Activated naive CD8-positive, alpha-beta T cell treated with anti-CD3 and anti-CD28 coated beads for 36 hours (primary cell): Measurements from ENCODE around the gene LIMK1. TPM values are rescaled to one million over a fixed set of nuclear protein-coding genes. Genes with fewer than 3 reads are reported as not detected.
"Not testable (repeated sequence)": the region's sequence is repeated elsewhere in the genome, so short reads cannot be mapped to it uniquely, and the experiment has no call there.

Experiments used
- DNase-seq: peaks from one replicate; pipeline ENCODE4 v3.0.0; 2021
- H3K27ac Mint-ChIP-seq: one replicate; pipeline ENCODE4 v1.8.0; 2022; ENCODE audit warnings: mild to moderate bottlenecking, moderate library complexity, mixed read lengths
- H3K27me3 Mint-ChIP-seq: one replicate; pipeline ENCODE4 v1.8.0; 2022; ENCODE audit warnings: mild to moderate bottlenecking, mixed read lengths
- H3K36me3 Mint-ChIP-seq: one replicate; pipeline ENCODE4 v1.8.0; 2021; ENCODE audit warnings: mild to moderate bottlenecking, mixed read lengths
- H3K4me1 Mint-ChIP-seq: one replicate; pipeline ENCODE4 v1.8.0; 2021; ENCODE audit warnings: mixed read lengths
- H3K4me3 Mint-ChIP-seq: one replicate; pipeline ENCODE4 v1.8.0; 2022; ENCODE audit warnings: mild to moderate bottlenecking, moderate library complexity, mixed read lengths
- H3K9me3 Mint-ChIP-seq: one replicate; pipeline ENCODE4 v1.8.0; 2022; ENCODE audit warnings: mixed read lengths
- total RNA-seq, 2 experiments: library from RNA; stranded (reverse); gene quantifications; one replicate each; pipeline ENCODE4 v1.2.3, GENCODE V29; 2021

The LIMK1 gene
- total RNA-seq, 2 experiments from 2014 or later = 16.9 to 19.5 TPM

DNA sequence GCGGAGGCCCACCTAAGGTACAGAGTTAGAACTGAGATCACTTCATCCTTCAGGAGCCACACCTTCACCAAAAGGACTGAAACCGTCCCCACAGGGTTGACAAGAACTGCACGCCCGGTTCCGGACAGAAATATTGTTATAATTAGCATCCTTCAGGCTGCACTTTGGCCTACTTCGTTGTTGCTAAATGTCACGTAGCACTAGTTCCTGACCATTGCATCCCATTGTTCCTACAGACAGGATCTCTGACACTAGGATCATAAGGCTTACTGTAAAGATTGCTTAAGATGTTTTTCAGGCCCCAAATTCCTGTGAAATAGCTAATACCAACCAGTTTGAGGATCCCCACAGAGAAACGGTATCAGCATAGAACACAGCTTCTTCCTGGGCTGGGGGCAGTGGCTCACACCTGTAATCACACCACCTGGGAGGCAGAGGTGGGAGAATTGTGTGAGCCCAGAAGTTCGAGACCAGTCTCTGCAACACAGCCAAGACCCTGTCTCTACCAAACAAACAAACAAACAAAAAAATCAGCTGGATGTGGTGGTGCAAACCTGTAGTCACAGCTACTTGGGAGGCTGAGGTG, 72.3 kb downstream of the LIMK1 start:
- H3K4me1 Mint-ChIP-seq = no peaks in the 10 kb centered on the region
- no peaks in the 10 kb centered on the region for H3K9me3 Mint-ChIP-seq
- no peak for DNase-seq
- no peak overlapping the region for H3K27ac Mint-ChIP-seq
- H3K4me3 Mint-ChIP-seq = no peak overlapping the region
- H3K36me3 Mint-ChIP-seq = no peaks in the 10 kb centered on the region
- no peaks in the 10 kb centered on the region for H3K27me3 Mint-ChIP-seq

DNA sequence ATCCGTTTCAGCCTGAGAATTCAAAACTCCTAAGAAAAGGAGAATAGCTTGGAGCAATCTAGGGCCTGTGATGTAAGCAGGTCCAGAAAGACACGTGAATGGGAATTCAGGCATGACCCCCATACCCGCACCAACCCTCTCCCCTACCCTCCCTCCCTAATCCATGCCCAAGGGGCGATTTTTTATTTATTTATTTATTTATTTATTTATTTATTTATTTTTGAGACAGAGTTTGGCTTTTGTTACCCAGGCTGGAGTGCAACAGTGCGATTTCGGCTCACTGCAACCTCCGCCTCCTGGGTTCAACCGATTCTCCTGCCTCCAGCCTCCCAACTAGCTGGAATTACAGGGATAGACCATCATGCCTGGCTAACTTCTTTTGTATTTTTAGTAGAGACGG, 74.0 kb downstream of the LIMK1 start:
- Mint-ChIP-seq H3K9me3 (no peaks in the 10 kb centered on the region), H3K36me3 (no peaks in the 10 kb centered on the region), H3K4me1 (no peaks in the 10 kb centered on the region), H3K4me3 (no peak overlapping the region), H3K27me3 (no peaks in the 10 kb centered on the region), H3K27ac (no peak overlapping the region)
- DNase-seq = no peak

DNA sequence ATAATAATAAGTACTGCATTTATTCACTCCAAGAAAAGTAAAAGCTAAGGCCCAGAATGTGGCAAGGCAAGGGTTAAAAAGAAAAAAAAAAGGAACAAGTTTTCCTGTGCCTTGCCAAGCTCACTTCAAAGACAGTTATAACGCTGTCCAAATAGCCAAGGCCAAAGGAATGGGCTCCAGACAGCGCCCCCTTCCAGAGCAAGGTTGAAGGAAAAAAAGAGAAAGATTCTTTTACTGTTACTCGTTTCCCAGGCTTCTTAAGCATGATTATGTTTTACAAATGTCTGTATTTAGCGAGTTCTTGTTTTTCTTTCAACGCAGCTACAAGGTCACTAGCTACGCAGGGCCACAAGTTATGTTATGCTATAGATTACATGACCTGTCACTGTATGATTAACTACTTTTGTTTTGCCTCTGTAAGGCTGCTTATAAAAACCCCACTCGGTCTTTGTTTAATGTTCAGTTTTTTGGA, 81.4 kb downstream of the LIMK1 start:
- Mint-ChIP-seq H3K27me3 (no peaks in the 10 kb centered on the region), H3K4me3 (no peak overlapping the region), H3K9me3 (no peaks in the 10 kb centered on the region), H3K36me3 (no peaks in the 10 kb centered on the region), H3K27ac (no peak overlapping the region), H3K4me1 (no peaks in the 10 kb centered on the region)
- no peak for DNase-seq

DNA sequence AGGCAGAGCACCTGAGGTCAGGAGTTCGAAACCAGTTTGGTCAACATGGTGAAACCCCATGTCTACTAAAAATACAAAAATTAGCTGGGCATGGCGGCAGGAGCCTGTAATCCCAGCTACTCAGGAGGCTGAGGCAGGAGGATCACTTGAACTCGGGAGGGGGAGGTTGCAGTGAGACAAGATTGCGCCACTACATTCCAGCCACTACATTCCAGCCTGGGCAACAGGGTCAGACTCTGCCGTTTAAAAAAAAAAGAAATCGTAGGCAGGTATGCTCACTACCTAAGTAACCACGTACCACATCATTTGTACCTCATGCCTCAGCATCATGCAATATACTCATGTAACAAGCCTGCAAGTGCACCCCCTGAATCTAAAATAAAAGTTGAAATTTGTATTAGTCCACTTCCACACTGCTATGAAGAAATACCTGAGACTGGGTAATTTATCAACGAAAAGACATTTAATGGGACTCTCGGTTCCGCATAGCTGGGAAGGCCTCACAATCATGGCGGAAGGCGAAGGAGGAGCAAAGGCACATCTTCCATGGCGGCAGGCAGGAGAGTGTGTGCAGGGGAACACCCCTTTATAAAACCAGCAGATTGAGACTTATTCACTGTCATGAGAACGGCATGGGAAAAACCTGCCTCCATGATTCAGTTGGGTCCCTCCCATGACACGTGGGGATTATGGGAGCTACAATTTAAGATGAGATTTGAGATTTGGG, 82.4 kb downstream of the LIMK1 start:
- H3K36me3 Mint-ChIP-seq = no peaks in the 10 kb centered on the region
- no peaks in the 10 kb centered on the region for H3K4me1 Mint-ChIP-seq
- H3K27me3 Mint-ChIP-seq = no peaks in the 10 kb centered on the region
- no peak for DNase-seq
- H3K27ac Mint-ChIP-seq = no peak overlapping the region
- H3K9me3 Mint-ChIP-seq = no peaks in the 10 kb centered on the region
- no peak overlapping the region for H3K4me3 Mint-ChIP-seq

DNA sequence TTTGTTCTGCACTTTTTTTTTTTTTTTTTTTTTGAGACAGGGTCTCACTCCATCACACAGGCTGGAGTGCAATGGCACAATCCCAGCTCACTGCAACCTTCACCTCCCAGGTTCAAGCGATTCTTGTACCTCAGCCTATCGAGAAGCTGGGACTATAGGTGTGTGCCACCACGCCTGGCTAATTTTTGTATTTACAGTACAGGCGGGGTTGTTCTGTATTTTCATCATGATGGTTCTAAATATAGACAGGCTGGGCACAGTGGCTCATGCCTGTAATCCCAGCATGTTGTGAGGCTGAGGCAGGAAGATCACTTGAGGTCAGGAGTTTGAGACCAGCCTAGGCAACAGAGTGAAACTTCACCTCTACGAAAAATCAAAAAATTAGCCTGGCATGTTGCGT, 83.7 kb downstream of the LIMK1 start:
- H3K27ac Mint-ChIP-seq, H3K9me3 Mint-ChIP-seq, H3K4me3 Mint-ChIP-seq, DNase-seq, H3K27me3 Mint-ChIP-seq, H3K36me3 Mint-ChIP-seq, H3K4me1 Mint-ChIP-seq: not testable (repeated sequence)

Other genes with a start within 250 kb of the LIMK1 start
- under 1 TPM; 0.23 to 0.40 TPM for gene METTL27, start 241.3 kb upstream of the LIMK1 start, total RNA-seq
- gene TMEM270, start 222.6 kb upstream of the LIMK1 start, total RNA-seq = not detected
- not detected for gene ELN, start 55.6 kb upstream of the LIMK1 start, total RNA-seq
- 100 to 1,000 TPM; 423 to 428 TPM for gene EIF4H, start 90.6 kb downstream of the LIMK1 start, total RNA-seq
- 1 to 10 TPM; 2.6 to 3.2 TPM for gene LAT2, start 126.2 kb downstream of the LIMK1 start, total RNA-seq
- gene RFC2, start 170.6 kb downstream of the LIMK1 start, total RNA-seq = 100 to 1,000 TPM; 111 to 112 TPM
- under 1 TPM; 0.62 to 0.74 TPM for gene CLIP2, start 205.6 kb downstream of the LIMK1 start, total RNA-seq